ENCODE measurements around the gene MCF2L.

GRCh38 chr13:112986470-112986869 lies 17.5 kb downstream of the MCF2L start:
- TF ChIP-seq CTCF (IDR thresholded peaks at IDR 0.05; ENCODE audit: poor library complexity, severe bottlenecking) (no peak), RAD21 (conservative IDR thresholded peaks at IDR 0.05) (no peak), SMC3 (conservative IDR thresholded peaks at IDR 0.05; ENCODE audit: poor library complexity) (no peak), EZH2 (IDR thresholded peaks at IDR 0.05; ENCODE audit: borderline replicate concordance, insufficient read depth, low read length, poor library complexity, severe bottlenecking) (no peak), POLR2AphosphoS5 (IDR thresholded peaks at IDR 0.05) (no peak), REST (IDR thresholded peaks at IDR 0.05; ENCODE audit: borderline replicate concordance) (no peak), EP300 (conservative IDR thresholded peaks at IDR 0.05; ENCODE audit: poor library complexity, severe bottlenecking) (no peak)

Data from neural cell (in vitro differentiated cells).